C4-2B (cell line): ENCODE data around the gene C10orf53.
"Not testable (repeated sequence)": the region's sequence is repeated elsewhere in the genome, so short reads cannot be mapped to it uniquely, and the experiment has no call there.

Source experiments
- H3K27ac ChIP-seq: fragments of 450-650 bp; 2 replicates; pipeline ENCODE4 v1.5.1; 2017
- CTCF ChIP-seq: fragments of 450-650 bp; conservative IDR thresholded peaks from 2 replicates; pipeline ENCODE4 v1.5.1; 2017; ENCODE audit warnings: mild to moderate bottlenecking
- ZFX ChIP-seq: fragments of 450-650 bp; IDR thresholded peaks from 2 replicates; pipeline ENCODE4 v1.6.1; 2017

C10orf53 gene

GRCh38 chr10:49709934-49710333, 30.5 kb downstream of the C10orf53 start:
- TF ChIP-seq CTCF (no peak), ZFX (no peak)
- H3K27ac ChIP-seq: no peak overlapping the region

- no peak overlapping the region for H3K27ac ChIP-seq
- TF ChIP-seq CTCF (no peak), ZFX (no peak)
Observed at GRCh38 chr10:49710966-49711365, 31.5 kb downstream of the C10orf53 start.

- H3K27ac ChIP-seq: no peak overlapping the region
- TF ChIP-seq ZFX (no peak), CTCF (no peak)
Observed at GRCh38 chr10:49711481-49711880, 32.0 kb downstream of the C10orf53 start.

GRCh38 chr10:49713266-49713665, 33.8 kb downstream of the C10orf53 start:
- TF ChIP-seq ZFX: no peak
- no peak for TF ChIP-seq CTCF
- no peak overlapping the region for H3K27ac ChIP-seq

GRCh38 chr10:49715157-49715556, 35.7 kb downstream of the C10orf53 start:
- not testable (repeated sequence) for H3K27ac ChIP-seq

- H3K27ac ChIP-seq: no peak overlapping the region
- no peak for TF ChIP-seq ZFX
- no peak for TF ChIP-seq CTCF
Observed at GRCh38 chr10:49726593-49726992, 47.1 kb downstream of the C10orf53 start.

GRCh38 chr10:49733866-49734265, 54.4 kb downstream of the C10orf53 start:
- no peak for TF ChIP-seq CTCF
- no peak for TF ChIP-seq ZFX
- H3K27ac ChIP-seq: no peak overlapping the region

- H3K27ac ChIP-seq: no peak overlapping the region
- TF ChIP-seq CTCF (no peak), ZFX (no peak)
Observed at GRCh38 chr10:49734676-49735075, 55.2 kb downstream of the C10orf53 start.
